ENCODE data around the gene POLR3B.

The POLR3B gene

DNA sequence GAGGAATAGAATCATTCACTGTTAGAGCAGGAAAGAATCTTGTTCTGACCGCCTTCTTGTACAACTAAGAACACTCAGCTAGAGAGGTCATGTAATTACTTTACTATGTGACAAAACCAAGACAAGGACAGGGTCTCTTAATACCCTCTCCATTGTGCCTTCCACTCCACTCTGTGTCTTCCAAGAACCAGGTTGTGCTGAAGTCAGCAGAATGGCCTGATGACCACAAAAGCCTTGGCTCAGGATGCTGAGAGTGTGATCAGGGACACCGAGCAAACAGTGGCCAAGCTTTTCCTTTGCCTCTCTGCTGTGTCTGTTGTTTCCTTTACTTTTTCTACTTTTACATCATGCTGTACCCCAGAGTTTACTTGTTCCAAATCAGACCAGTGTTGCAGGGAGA is 142.1 kb downstream of the POLR3B start:
- Histone ChIP-seq H3K4me1 (ENCODE audit: insufficient read depth, low read length) (no peaks in the 10 kb centered on the region), H3K9me3 (ENCODE audit: insufficient read depth, low read depth, low read length) (no peaks in the 10 kb centered on the region), H3K27ac (ENCODE audit: low read depth, low read length) (no peak overlapping the region), H3K27me3 (ENCODE audit: insufficient read depth, low read length) (no peaks in the 10 kb centered on the region), H3K9ac (ENCODE audit: low read depth, low read length) (no peak overlapping the region), H3K4me3 (ENCODE audit: low read length) (no peak overlapping the region), H3K36me3 (ENCODE audit: insufficient read depth, low read length) (peaks cover 31% of the 10 kb centered on the region)
- WGBS: 96% methylated on average over 2 of the region's 2 CpGs

DNA sequence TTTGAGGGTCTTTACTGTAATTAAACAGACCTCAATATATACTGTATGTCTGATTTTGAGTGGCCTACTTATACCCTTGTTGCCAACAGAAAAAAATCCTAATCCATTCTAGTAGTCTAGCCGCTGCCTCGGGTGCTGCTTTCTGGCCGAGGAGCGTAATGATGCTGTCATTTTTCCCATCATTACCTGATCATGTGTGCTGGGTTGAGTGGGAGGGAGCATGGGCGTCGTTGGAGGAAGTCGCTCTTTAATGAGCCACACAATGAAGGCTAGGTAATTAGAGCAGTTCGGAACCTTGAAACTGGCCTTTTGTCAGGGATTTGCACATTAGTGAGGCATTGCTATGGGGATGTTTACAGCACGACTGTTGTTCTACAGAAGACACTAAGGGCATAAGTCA is 149.1 kb downstream of the POLR3B start:
- WGBS: 76% methylated on average over 9 of the region's 9 CpGs
- H3K9ac ChIP-seq (ENCODE audit: low read depth, low read length): no peak overlapping the region
- no peaks in the 10 kb centered on the region for H3K9me3 ChIP-seq (ENCODE audit: insufficient read depth, low read depth, low read length)
- no peaks in the 10 kb centered on the region for H3K27me3 ChIP-seq (ENCODE audit: insufficient read depth, low read length)
- peaks cover 24% of the 10 kb centered on the region for H3K36me3 ChIP-seq (ENCODE audit: insufficient read depth, low read length)
- no peak overlapping the region for H3K27ac ChIP-seq (ENCODE audit: low read depth, low read length)
- peaks cover 15% of the 10 kb centered on the region for H3K4me1 ChIP-seq (ENCODE audit: insufficient read depth, low read length)
- no peak overlapping the region for H3K4me3 ChIP-seq (ENCODE audit: low read length)

GRCh38 chr12:106508966-106509365 is 151.4 kb downstream of the POLR3B start:
- H3K9ac ChIP-seq (ENCODE audit: low read depth, low read length): no peak overlapping the region
- H3K4me3 ChIP-seq (ENCODE audit: low read length): no peak overlapping the region
- H3K36me3 ChIP-seq (ENCODE audit: insufficient read depth, low read length): peaks cover 18% of the 10 kb centered on the region; the same call in 1 of the 2 replicates
- no peaks in the 10 kb centered on the region for H3K9me3 ChIP-seq (ENCODE audit: insufficient read depth, low read depth, low read length)
- peaks cover 15% of the 10 kb centered on the region for H3K4me1 ChIP-seq (ENCODE audit: insufficient read depth, low read length)
- H3K27ac ChIP-seq (ENCODE audit: low read depth, low read length): no peak overlapping the region
- H3K27me3 ChIP-seq (ENCODE audit: insufficient read depth, low read length): no peaks in the 10 kb centered on the region
- 95% methylated on average over 1 of the region's 2 CpGs for WGBS

GRCh38 chr12:106511365-106511764 is 153.8 kb downstream of the POLR3B start:
- Histone ChIP-seq H3K9me3 (ENCODE audit: insufficient read depth, low read depth, low read length) (no peaks in the 10 kb centered on the region), H3K4me3 (ENCODE audit: low read length) (no peak overlapping the region), H3K27ac (ENCODE audit: low read depth, low read length) (no peak overlapping the region), H3K9ac (ENCODE audit: low read depth, low read length) (no peak overlapping the region), H3K36me3 (ENCODE audit: insufficient read depth, low read length) (peaks cover 8% of the 10 kb centered on the region; the same call in 1 of the 2 replicates), H3K27me3 (ENCODE audit: insufficient read depth, low read length) (no peaks in the 10 kb centered on the region), H3K4me1 (ENCODE audit: insufficient read depth, low read length) (peaks cover 7% of the 10 kb centered on the region)
- WGBS: 95% methylated on average over 5 of the region's 5 CpGs

DNA sequence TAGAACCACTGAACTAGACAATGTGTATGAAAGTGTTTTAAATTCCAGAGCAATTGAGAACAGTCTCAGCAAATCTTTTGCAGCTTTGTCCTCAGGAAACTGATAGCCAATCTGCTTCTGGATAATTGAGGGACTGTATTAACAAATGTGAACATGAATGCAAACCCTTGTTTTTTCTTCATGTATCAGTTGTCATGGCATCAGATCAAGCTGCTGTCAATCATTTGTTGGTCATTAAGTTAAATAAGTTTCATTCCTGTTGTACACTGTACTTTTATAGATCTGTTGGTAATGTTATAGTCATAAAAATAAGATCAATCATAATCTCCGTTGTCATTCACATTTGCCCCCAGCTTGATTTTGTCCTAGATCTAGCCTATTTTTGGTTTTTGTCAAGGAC is 159.8 kb downstream of the POLR3B start:
- H3K9me3 ChIP-seq (ENCODE audit: insufficient read depth, low read depth, low read length): no peaks in the 10 kb centered on the region
- H3K36me3 ChIP-seq (ENCODE audit: insufficient read depth, low read length): no peaks in the 10 kb centered on the region
- H3K4me1 ChIP-seq (ENCODE audit: insufficient read depth, low read length): no peaks in the 10 kb centered on the region
- H3K9ac ChIP-seq (ENCODE audit: low read depth, low read length): no peak overlapping the region
- WGBS: 96% methylated on average over 1 of the region's 1 CpG
- H3K4me3 ChIP-seq (ENCODE audit: low read length): no peak overlapping the region
- no peaks in the 10 kb centered on the region for H3K27me3 ChIP-seq (ENCODE audit: insufficient read depth, low read length)
- no peak overlapping the region for H3K27ac ChIP-seq (ENCODE audit: low read depth, low read length)

- no peak overlapping the region for H3K27ac ChIP-seq (ENCODE audit: low read depth, low read length)
- H3K4me1 ChIP-seq (ENCODE audit: insufficient read depth, low read length): no peaks in the 10 kb centered on the region
- H3K4me3 ChIP-seq (ENCODE audit: low read length): no peak overlapping the region
- H3K9ac ChIP-seq (ENCODE audit: low read depth, low read length): no peak overlapping the region
- no peaks in the 10 kb centered on the region for H3K9me3 ChIP-seq (ENCODE audit: insufficient read depth, low read depth, low read length)
- 94% methylated on average over 9 of the region's 9 CpGs for WGBS
- H3K27me3 ChIP-seq (ENCODE audit: insufficient read depth, low read length): no peaks in the 10 kb centered on the region
- H3K36me3 ChIP-seq (ENCODE audit: insufficient read depth, low read length): no peaks in the 10 kb centered on the region
Observed at GRCh38 chr12:106519607-106520021, 162.1 kb downstream of the POLR3B start.

DNA sequence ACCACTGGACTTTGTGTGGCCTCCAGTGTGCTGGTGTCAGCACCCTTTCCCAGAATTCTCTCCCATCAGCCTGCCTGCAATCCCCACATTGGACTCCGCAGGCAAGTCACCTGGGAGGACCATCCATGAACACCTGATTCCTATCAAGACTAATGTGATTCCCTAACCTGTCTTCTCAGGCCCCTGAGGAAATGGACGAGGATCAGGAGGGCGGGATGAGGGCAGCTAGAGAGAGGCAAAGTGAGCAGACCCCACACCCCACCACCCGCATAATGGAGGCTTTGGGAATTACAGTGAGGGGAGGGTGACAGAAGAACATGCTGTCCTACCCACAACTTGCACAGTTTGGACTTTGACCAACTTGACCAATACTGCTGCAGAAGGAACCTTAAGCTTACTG is 164.4 kb downstream of the POLR3B start:
- H3K9ac ChIP-seq (ENCODE audit: low read depth, low read length): no peak overlapping the region
- WGBS: 84% methylated on average over 4 of the region's 4 CpGs
- H3K27ac ChIP-seq (ENCODE audit: low read depth, low read length): no peak overlapping the region
- H3K36me3 ChIP-seq (ENCODE audit: insufficient read depth, low read length): no peaks in the 10 kb centered on the region
- H3K27me3 ChIP-seq (ENCODE audit: insufficient read depth, low read length): no peaks in the 10 kb centered on the region
- H3K4me3 ChIP-seq (ENCODE audit: low read length): no peak overlapping the region
- H3K9me3 ChIP-seq (ENCODE audit: insufficient read depth, low read depth, low read length): no peaks in the 10 kb centered on the region
- H3K4me1 ChIP-seq (ENCODE audit: insufficient read depth, low read length): no peaks in the 10 kb centered on the region

DNA sequence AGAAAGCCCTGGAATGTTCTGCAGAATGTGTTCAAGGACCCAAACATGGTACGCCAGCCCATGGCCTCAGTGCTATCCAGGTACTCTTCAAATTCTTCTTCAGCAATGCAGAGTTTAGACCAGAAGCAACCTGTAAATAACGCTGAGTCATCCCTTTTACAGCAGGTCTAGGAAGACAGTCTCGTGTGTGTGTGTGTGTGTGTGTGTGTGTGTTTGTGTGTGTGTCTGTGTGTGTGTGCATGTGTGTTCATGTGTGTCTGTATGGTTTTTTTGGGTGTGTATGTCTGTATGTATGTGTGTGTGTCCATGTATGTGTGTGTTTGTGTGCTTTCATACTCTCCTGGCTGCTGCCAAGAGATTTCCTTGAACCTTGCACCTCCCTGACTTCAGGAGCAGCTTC is 165.2 kb downstream of the POLR3B start:
- no peaks in the 10 kb centered on the region for H3K27me3 ChIP-seq (ENCODE audit: insufficient read depth, low read length)
- H3K4me1 ChIP-seq (ENCODE audit: insufficient read depth, low read length): no peaks in the 10 kb centered on the region
- no peak overlapping the region for H3K4me3 ChIP-seq (ENCODE audit: low read length)
- H3K9ac ChIP-seq (ENCODE audit: low read depth, low read length): no peak overlapping the region
- H3K36me3 ChIP-seq (ENCODE audit: insufficient read depth, low read length): no peaks in the 10 kb centered on the region
- no peak overlapping the region for H3K27ac ChIP-seq (ENCODE audit: low read depth, low read length)
- 93% methylated on average over 3 of the region's 3 CpGs for WGBS
- no peaks in the 10 kb centered on the region for H3K9me3 ChIP-seq (ENCODE audit: insufficient read depth, low read depth, low read length)

- WGBS: 88% methylated on average over 2 of the region's 2 CpGs
- H3K27me3 ChIP-seq (ENCODE audit: insufficient read depth, low read length): no peaks in the 10 kb centered on the region
- no peak overlapping the region for H3K27ac ChIP-seq (ENCODE audit: low read depth, low read length)
- no peak overlapping the region for H3K4me3 ChIP-seq (ENCODE audit: low read length)
- no peaks in the 10 kb centered on the region for H3K4me1 ChIP-seq (ENCODE audit: insufficient read depth, low read length)
- no peak overlapping the region for H3K9ac ChIP-seq (ENCODE audit: low read depth, low read length)
- no peaks in the 10 kb centered on the region for H3K36me3 ChIP-seq (ENCODE audit: insufficient read depth, low read length)
- no peaks in the 10 kb centered on the region for H3K9me3 ChIP-seq (ENCODE audit: insufficient read depth, low read depth, low read length)
Observed at GRCh38 chr12:106527356-106527755, 169.8 kb downstream of the POLR3B start.

DNA sequence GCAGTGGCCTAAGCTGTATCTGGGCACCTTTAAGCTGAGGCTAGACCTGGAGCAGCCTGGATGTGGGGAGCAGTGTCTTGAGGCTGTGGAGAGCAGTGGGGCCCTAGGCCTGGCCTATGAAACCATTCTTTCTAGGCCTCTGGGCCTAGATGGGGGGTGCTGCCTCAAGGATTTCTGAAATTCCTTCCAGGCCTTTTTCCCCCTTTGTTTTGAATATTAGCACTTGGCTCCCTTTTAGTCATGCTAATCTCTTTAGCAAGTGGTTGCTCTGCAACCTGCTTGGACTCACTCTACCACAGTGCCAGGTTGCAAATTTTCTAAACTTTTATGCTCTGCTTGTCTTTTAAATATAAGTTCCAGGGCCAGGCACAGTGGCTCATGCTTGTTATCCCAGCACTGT is 183.7 kb downstream of the POLR3B start:
- peaks cover 9% of the 10 kb centered on the region for H3K9me3 ChIP-seq (ENCODE audit: insufficient read depth, low read depth, low read length)
- no peak overlapping the region for H3K4me3 ChIP-seq (ENCODE audit: low read length)
- H3K4me1 ChIP-seq (ENCODE audit: insufficient read depth, low read length): no peaks in the 10 kb centered on the region
- no peaks in the 10 kb centered on the region for H3K36me3 ChIP-seq (ENCODE audit: insufficient read depth, low read length)
- H3K27ac ChIP-seq (ENCODE audit: low read depth, low read length): peak overlapping the region; percentile 28; the same call in 1 of the 2 replicates
- H3K9ac ChIP-seq (ENCODE audit: low read depth, low read length): no peak overlapping the region
- H3K27me3 ChIP-seq (ENCODE audit: insufficient read depth, low read length): no peaks in the 10 kb centered on the region

DNA sequence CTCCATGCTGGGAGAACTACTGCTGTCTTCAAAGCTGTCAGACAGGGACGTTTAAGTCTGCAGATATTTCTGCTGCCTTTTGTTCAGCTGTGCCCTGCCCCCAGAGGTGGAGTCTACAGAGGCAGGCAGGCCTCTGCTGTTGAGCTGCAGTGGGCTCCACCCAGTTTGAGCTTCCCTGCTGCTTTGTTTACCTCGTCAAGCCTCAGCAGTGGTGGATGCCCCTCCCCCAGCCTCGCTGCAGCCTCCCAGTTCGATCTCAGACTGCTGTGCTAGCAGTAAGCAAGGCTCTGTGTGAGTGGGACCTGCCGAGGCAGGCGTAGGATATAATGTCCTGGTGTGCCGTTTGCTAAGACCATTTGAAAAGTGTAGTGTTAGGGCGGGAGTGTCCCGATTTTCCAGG is 193.9 kb downstream of the POLR3B start:
- no peaks in the 10 kb centered on the region for H3K4me1 ChIP-seq (ENCODE audit: insufficient read depth, low read length)
- 79% methylated on average over 9 of the region's 9 CpGs for WGBS
- H3K9ac ChIP-seq (ENCODE audit: low read depth, low read length): no peak overlapping the region
- no peaks in the 10 kb centered on the region for H3K36me3 ChIP-seq (ENCODE audit: insufficient read depth, low read length)
- peaks cover 27% of the 10 kb centered on the region for H3K9me3 ChIP-seq (ENCODE audit: insufficient read depth, low read depth, low read length)
- no peak overlapping the region for H3K27ac ChIP-seq (ENCODE audit: low read depth, low read length)
- H3K4me3 ChIP-seq (ENCODE audit: low read length): no peak overlapping the region
- H3K27me3 ChIP-seq (ENCODE audit: insufficient read depth, low read length): no peaks in the 10 kb centered on the region

DNA sequence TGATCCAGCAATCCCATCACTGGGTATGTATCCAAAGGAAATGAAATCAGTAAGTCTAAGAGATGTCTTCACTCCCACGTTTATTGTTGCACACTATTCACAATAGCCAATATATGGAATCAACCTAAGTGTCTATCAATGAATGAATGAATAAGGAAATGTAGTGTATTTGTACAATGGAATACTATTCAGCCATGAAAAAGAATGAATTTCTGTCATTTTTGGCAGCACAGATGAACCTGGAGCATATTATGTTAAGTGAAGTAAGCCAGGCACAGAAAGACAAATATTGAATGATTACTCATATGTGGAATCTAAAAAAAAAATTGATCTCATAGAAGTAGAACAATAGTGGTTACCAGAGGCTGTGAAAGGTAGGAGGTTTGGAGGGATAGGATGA is 194.7 kb downstream of the POLR3B start:
- no peaks in the 10 kb centered on the region for H3K27me3 ChIP-seq (ENCODE audit: insufficient read depth, low read length)
- WGBS: 100% methylated on average over 1 of the region's 1 CpG
- H3K4me1 ChIP-seq (ENCODE audit: insufficient read depth, low read length): no peaks in the 10 kb centered on the region
- no peak overlapping the region for H3K27ac ChIP-seq (ENCODE audit: low read depth, low read length)
- no peaks in the 10 kb centered on the region for H3K36me3 ChIP-seq (ENCODE audit: insufficient read depth, low read length)
- H3K4me3 ChIP-seq (ENCODE audit: low read length): no peak overlapping the region
- H3K9ac ChIP-seq (ENCODE audit: low read depth, low read length): no peak overlapping the region
- H3K9me3 ChIP-seq (ENCODE audit: insufficient read depth, low read depth, low read length): peaks cover 27% of the 10 kb centered on the region

All from HUES64 (cell line).